ENCODE data around the gene PDE1C.

PDE1C gene

GRCh38 chr7:32070051-32070405, 179 bp downstream of the PDE1C start:
- no peak overlapping the region for H3K4me3 ChIP-seq (ENCODE audit: low read depth, low read length)
- no peak for TF ChIP-seq CTCF (IDR thresholded peaks at IDR 0.05; ENCODE audit: control insufficient read depth, extremely low read depth, insufficient read depth)
- DNase-seq (ENCODE audit: low read depth), result no peak

- DNase-seq (ENCODE audit: low read depth), result no peak
- no peak overlapping the region for H3K4me3 ChIP-seq (ENCODE audit: low read depth, low read length)
- TF ChIP-seq CTCF (IDR thresholded peaks at IDR 0.05; ENCODE audit: control insufficient read depth, extremely low read depth, insufficient read depth), result no peak
Observed at GRCh38 chr7:32069116-32069650, 1.0 kb downstream of the PDE1C start.

DNA sequence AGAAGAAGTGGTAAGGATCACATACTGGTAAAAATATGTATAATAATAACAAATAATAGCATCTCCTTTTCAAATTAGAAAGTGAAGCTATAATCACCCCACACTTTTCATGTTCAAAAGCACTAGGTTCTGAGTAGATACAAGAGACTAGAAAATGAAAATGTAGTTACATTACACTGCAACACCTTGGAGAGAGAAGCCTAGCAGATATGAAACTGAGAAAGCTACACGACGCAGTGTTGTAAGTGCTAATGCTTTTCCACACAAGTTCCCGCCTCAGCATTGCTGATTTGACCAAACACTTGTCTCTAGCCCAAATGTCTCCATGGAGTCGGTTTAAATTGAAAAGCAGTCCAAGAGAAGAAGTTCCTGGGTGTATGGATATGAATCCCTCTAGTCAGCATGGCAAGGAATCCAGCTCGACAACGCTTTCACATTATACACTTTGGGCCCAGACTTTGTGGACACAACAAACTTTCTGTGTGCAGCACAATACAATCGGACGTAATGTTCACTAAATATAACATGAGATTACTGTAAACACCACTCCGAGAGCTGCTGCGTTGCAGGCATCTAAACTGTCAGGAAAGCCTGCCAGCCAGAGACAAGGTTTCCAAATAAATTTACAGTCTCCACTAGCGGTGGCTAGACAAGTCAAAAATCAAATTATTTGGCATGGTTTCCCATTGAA, 1.7 kb downstream of the PDE1C start:
- no peak overlapping the region for H3K4me3 ChIP-seq (ENCODE audit: low read depth, low read length)
- TF ChIP-seq CTCF (IDR thresholded peaks at IDR 0.05; ENCODE audit: control insufficient read depth, extremely low read depth, insufficient read depth), result no peak
- DNase-seq (ENCODE audit: low read depth), result no peak

DNA sequence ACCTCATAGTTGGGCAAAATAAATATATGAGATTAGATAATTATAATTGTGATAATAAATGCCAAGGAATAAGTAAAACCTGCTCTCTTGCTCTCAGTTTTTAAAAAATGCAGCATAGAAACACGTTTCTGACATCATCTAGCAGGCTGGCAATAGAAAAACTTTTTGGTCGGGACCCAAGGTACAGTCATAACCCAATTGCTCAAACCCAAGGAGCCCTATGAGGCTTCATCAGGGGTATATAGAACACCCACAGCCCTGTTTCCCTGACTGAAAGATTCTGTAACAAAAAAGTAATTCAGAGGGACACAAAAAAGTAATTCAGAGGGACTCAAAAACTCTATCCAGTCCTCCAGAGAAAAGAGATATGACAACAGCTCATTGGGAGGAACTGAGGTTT, 3.8 kb downstream of the PDE1C start:
- TF ChIP-seq CTCF (IDR thresholded peaks at IDR 0.05; ENCODE audit: control insufficient read depth, extremely low read depth, insufficient read depth), result no peak
- DNase-seq (ENCODE audit: low read depth), result no peak
- no peak overlapping the region for H3K4me3 ChIP-seq (ENCODE audit: low read depth, low read length)

GRCh38 chr7:32063614-32064013, 6.6 kb downstream of the PDE1C start:
- no peak for TF ChIP-seq CTCF (IDR thresholded peaks at IDR 0.05; ENCODE audit: control insufficient read depth, extremely low read depth, insufficient read depth)
- no peak overlapping the region for H3K4me3 ChIP-seq (ENCODE audit: low read depth, low read length)
- no peak for DNase-seq (ENCODE audit: low read depth)

GRCh38 chr7:32062150-32062549, 8.1 kb downstream of the PDE1C start:
- TF ChIP-seq CTCF (IDR thresholded peaks at IDR 0.05; ENCODE audit: control insufficient read depth, extremely low read depth, insufficient read depth), result peak; percentile 50
- DNase-seq (ENCODE audit: low read depth), result no peak
- no peak overlapping the region for H3K4me3 ChIP-seq (ENCODE audit: low read depth, low read length)

DNA sequence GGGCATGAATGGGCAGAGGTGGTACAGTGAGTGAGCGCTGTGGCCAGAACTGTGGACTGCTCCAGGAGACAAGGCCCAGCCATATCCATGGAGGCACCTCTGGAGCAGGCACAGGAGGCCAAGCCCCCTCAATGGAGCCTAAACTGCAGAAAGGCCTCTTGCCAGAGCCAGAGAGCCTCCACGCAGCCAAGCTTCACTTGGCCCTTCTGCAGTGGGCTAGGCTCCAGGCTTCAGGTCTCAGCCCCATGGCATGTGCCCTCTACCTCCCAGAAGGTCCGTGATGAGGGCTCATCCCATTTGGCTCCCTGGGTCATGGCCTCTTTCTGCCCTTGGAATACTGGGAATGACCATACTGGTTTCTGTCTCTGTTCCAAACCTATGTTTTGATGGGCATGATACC, 8.9 kb downstream of the PDE1C start:
- TF ChIP-seq CTCF (IDR thresholded peaks at IDR 0.05; ENCODE audit: control insufficient read depth, extremely low read depth, insufficient read depth), result no peak
- DNase-seq (ENCODE audit: low read depth), result no peak

More for the DNA sequence above, 8.9 kb downstream of the PDE1C start:
- no peak overlapping the region for H3K4me3 ChIP-seq (ENCODE audit: low read depth, low read length)
